Gastrocnemius medialis (tissue), 4 donors: Measurements from ENCODE around the gene TNNI3K. TPM values are rescaled to one million over a fixed set of nuclear protein-coding genes. Genes with fewer than 3 reads are reported as not detected.

Experiments used
- ATAC-seq, 2 donors: fragments of 150-250 bp; one replicate each; pipeline ENCODE4 v1.9.1; 2016
- DNase-seq, 2 donors: peaks; one replicate each; pipeline ENCODE4 v3.0.0-alpha.2; 2019
- H3K27ac ChIP-seq, 4 donors: fragments of 200-600 bp; sonication (generic); 1 replicate in 1 of 4; 2 replicates in 3 of 4; pipeline ENCODE4 v1.5.1; 2016 to 2018; ENCODE audit warnings: mild to moderate bottlenecking in 2 of 4, moderate library complexity in 1 of 4
- H3K27me3 ChIP-seq, 3 donors: fragments of 200-600 bp; sonication (generic) in 2 of 3; 1 replicate in 1 of 3; 2 replicates in 2 of 3; pipeline versions ENCODE4 v1.5.1 to v1.6.0; 2016 to 2019; ENCODE audit warnings: mild to moderate bottlenecking in 1 of 3, moderate library complexity in 1 of 3
- H3K36me3 ChIP-seq, 2 donors: fragments of 200-600 bp; sonication (generic) in 1 of 2; one replicate each; pipeline ENCODE4 v1.5.1; 2017 to 2018
- H3K4me1 ChIP-seq, 2 donors: fragments of 200-600 bp; sonication (generic) in 1 of 2; one replicate each; pipeline ENCODE4 v1.5.1; 2016 to 2017; ENCODE audit warnings: mild to moderate bottlenecking in 2 of 2
- H3K4me3 ChIP-seq, 4 donors: fragments of 200-600 bp; sonication (generic) in 3 of 4; 1 replicate in 1 of 4; 2 replicates in 3 of 4; pipeline ENCODE4 v1.5.1; 2016 to 2019; ENCODE audit warnings: mild to moderate bottlenecking in 2 of 4
- H3K9me3 ChIP-seq, 3 donors: fragments of 200-600 bp; sonication (generic) in 2 of 3; 1 replicate in 1 of 3; 2 replicates in 2 of 3; pipeline ENCODE4 v1.5.1; 2016 to 2019
- CTCF ChIP-seq, 5 experiments: fragments of 450-650 bp in 3 of 5; fragments of 200-600 bp in 2 of 5; sonication (generic) in 2 of 5; IDR thresholded peaks in 4 of 5; conservative IDR thresholded peaks in 1 of 5; 1 replicate in 4 of 5; 2 replicates in 1 of 5; pipeline ENCODE4 v1.5.1; 2016 to 2019; ENCODE audit warnings: antibody characterized with exemption in 5 of 5, mild to moderate bottlenecking in 3 of 5, moderate library complexity in 3 of 5
- POLR2A ChIP-seq, 2 donors: fragments of 450-650 bp; IDR thresholded peaks; one replicate each; pipeline ENCODE4 v1.6.1; 2017; ENCODE audit warnings: antibody characterized with exemption in 2 of 2, mild to moderate bottlenecking in 2 of 2, moderate library complexity in 2 of 2
- in situ Hi-C, 4 donors: fragments of 200-750 bp; cut with MboI; loops; one replicate each; pipeline versions ENCODE4 v1.15.0 to v1.8.0; 2017; ENCODE audit warnings: low sequenced_read_pairs in 4 of 4
- intact Hi-C: fragments of 100-400 bp; cut with DNase I; formaldehyde crosslinking; loops from one replicate; pipeline ENCODE4 v1.15.1; 2023; ENCODE audit warnings: low total_unique reads
- total RNA-seq, 4 donors: library from RNA; depleted of rRNA; stranded (reverse); fragments of >200 nt; gene quantifications; one replicate each; pipeline versions ENCODE4 v1.1.0 to v1.2.3, GENCODE V29; 2016

Gene TNNI3K
- total RNA-seq, 4 donors from 2014 or later = 0.39 to 8.6 (median 4.0) TPM

GRCh38 chr1:74505928-74506710 is 270.9 kb downstream of the TNNI3K start:
- Histone ChIP-seq H3K27ac (no peak overlapping the region), H3K4me3 (no peak overlapping the region), H3K4me1 (peaks cover 0 to 3% of the 10 kb centered on the region in 2 donors), H3K36me3 (no peaks in the 10 kb centered on the region), H3K9me3 (no peaks in the 10 kb centered on the region), H3K27me3 (no peaks in the 10 kb centered on the region)
- in situ Hi-C loops = no loop called here
- TF ChIP-seq CTCF (IDR thresholded peaks at IDR 0.05 in 4 of 5, conservative IDR thresholded peaks at IDR 0.05 in 1 of 5) (no peak), POLR2A (IDR thresholded peaks at IDR 0.05) (no peak)
- no peak for ATAC-seq
- no peak for DNase-seq
- intact Hi-C loops = no loop called here

GRCh38 chr1:74508449-74508848 is 273.3 kb downstream of the TNNI3K start:
- H3K27me3 ChIP-seq = no peaks in the 10 kb centered on the region
- no peak for TF ChIP-seq POLR2A (IDR thresholded peaks at IDR 0.05)
- no peak for TF ChIP-seq CTCF (IDR thresholded peaks at IDR 0.05 in 4 of 5, conservative IDR thresholded peaks at IDR 0.05 in 1 of 5)
- no peak for ATAC-seq
- H3K4me1 ChIP-seq = peaks cover 0 to 3% of the 10 kb centered on the region in 2 donors
- no peaks in the 10 kb centered on the region for H3K9me3 ChIP-seq
- no peaks in the 10 kb centered on the region for H3K36me3 ChIP-seq
- intact Hi-C loops = no loop called here
- DNase-seq = no peak
- H3K27ac ChIP-seq = no peak overlapping the region
- in situ Hi-C loops = no loop called here
- H3K4me3 ChIP-seq = no peak overlapping the region

GRCh38 chr1:74512170-74512915 is 277.2 kb downstream of the TNNI3K start, which contains the start of gene LRRC53:
TSS of gene LRRC53 (minus strand) at chr1:74512611. CDS start at chr1:74483349, 29,262 bp downstream.
- no peaks in the 10 kb centered on the region for H3K9me3 ChIP-seq
- ATAC-seq (no peak), DNase-seq (no peak)
- H3K36me3 ChIP-seq = no peaks in the 10 kb centered on the region
- no peaks in the 10 kb centered on the region for H3K4me1 ChIP-seq
- H3K27ac ChIP-seq = no peak within 1 kb of the TSS
- intact Hi-C loops (no loop called here), in situ Hi-C loops (no loop called here)
- no peak for TF ChIP-seq POLR2A (IDR thresholded peaks at IDR 0.05)
- TF ChIP-seq CTCF (IDR thresholded peaks at IDR 0.05 in 4 of 5, conservative IDR thresholded peaks at IDR 0.05 in 1 of 5) = no peak
- H3K4me3 ChIP-seq = no peak within 1 kb of the TSS
- H3K27me3 ChIP-seq = no peaks in the 10 kb centered on the region

GRCh38 chr1:74513411-74514300 is 278.5 kb downstream of the TNNI3K start:
- Histone ChIP-seq H3K27me3 (no peaks in the 10 kb centered on the region), H3K4me1 (no peaks in the 10 kb centered on the region), H3K9me3 (no peaks in the 10 kb centered on the region), H3K27ac (no peak overlapping the region), H3K36me3 (no peaks in the 10 kb centered on the region), H3K4me3 (no peak overlapping the region)
- intact Hi-C loops = no loop called here
- no peak for TF ChIP-seq POLR2A (IDR thresholded peaks at IDR 0.05)
- TF ChIP-seq CTCF (IDR thresholded peaks at IDR 0.05 in 4 of 5, conservative IDR thresholded peaks at IDR 0.05 in 1 of 5) = no peak
- no peak for ATAC-seq
- no peak for DNase-seq
- in situ Hi-C loops = no loop called here
